T-helper 2 cell treated with Interferon-gamma antibody and Interleukin-4, amounts not matched to agents 100 ng/mL and 5 ng/mL, for 36 hours (primary cell): ENCODE results near the gene PRKAG1. TPM values are rescaled to one million over a fixed set of nuclear protein-coding genes. Genes with fewer than 3 reads are reported as not detected.

Experiments
- intact Hi-C: fragments of 100-400 bp; cut with micrococcal nuclease; formaldehyde crosslinking; loops from one replicate; pipeline ENCODE4 v1.15.1; 2023
- total RNA-seq: library from RNA; stranded (reverse); gene quantifications from 2 replicates; pipeline ENCODE4 v1.2.3, GENCODE V29; 2022

Gene PRKAG1
- total RNA-seq, 1 donor from 2014 or later: 73.8 TPM

DNA sequence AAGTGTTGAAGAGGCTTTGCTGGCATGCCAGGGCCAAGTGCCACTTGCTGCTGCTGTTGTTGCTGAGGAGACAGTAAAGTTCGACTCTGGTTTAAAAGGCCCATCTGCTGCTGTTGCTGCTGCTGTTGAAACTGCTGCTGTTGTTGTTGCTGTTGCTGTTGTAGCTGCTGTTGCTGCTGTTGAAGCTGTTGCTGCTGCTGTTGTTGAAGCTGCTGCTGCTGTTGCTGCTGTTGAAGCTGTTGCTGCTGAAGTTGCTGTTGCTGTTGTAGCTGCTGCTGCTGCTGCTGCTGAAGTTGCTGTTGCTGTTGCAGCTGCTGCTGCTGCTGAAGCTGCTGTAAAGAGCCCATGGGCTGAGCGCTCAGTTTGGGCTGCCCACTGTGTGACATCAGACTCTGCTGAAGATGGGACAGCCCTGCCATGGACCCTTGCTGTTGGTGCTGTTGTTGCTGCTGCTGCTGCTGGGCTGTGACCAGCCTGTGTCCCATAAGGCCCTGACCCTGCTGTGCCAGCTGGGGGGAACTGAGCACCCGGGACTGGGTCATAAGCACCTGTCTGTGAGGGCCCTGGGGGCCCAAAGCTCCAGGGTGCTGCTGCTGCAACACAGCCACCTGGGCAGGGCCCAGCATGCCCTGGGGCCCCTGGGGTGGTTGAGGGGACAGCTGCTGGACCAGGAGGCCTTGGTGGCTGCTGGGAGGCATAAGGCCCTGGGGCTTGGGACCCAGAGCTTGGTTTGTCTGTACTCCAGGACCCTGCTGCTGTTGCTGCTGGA, 14.3 kb upstream of the PRKAG1 start:
- intact Hi-C loops: no loop called here

GRCh38 chr12:49032276-49032675, 13.7 kb upstream of the PRKAG1 start:
- intact Hi-C loops: no loop called here

- intact Hi-C loops: no loop called here
Measured at GRCh38 chr12:49031573-49032161, 13.1 kb upstream of the PRKAG1 start.

DNA sequence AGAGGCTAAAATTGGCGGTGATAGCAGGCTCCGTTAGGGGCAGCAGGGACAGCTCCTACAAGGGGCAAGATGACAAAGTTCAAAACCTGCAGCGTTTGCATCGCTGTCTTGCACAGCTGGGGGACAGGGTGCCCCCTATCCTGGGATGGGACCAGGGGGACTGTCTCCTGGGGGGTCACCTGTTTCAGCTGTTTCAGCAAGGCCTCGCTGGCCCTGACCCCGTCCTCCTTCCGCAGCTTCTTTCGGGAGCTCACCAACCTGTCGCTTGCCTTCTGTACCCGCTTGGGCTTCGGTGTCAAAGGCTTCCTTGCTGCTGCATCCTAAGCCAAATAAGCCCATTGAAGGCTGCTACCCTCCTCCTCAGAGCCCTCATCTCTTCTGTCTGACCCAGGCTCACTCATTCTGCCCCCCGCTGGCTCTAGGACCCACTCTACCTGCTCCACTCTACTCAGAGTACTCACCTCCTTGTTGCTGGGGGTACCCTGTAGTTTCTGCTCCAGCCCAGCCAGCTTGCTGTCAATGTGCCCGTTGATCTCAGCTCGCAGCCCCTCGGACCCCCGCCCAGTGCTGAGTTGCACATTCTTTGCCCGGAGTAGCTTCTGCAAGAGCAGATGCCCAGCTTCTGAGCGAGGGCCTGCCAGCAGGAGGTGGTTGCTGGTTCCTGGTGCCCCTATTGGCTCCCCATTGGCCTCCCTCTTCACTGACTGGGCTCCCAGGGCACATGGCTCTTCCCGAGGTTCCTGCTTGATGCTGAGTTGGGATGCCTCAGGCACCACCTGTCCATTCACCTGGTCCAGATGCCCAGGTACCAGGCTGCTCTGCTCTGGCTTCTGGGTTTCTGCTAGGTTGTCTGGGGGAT, 12.4 kb upstream of the PRKAG1 start:
- intact Hi-C loops: no loop called here

DNA sequence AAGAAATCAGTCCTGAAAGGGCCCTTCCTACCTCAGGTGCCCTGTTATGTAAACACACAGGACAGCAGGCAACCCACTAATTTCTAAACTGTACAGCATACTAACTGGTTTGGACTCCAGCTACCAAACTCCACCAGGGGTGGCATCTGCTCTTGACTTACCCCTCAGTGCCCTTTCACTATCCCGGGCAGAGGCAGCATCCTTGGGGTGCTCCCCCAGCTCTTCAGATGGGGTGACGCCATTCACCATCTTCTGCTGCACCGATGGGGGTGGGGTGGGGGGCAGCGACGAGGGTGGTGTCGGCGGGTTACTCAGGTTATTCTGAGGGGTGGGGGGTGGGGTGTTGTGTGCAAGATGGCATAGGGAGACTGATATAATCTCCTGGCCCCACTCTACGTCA, 11.5 kb upstream of the PRKAG1 start:
- intact Hi-C loops: no loop called here

- intact Hi-C loops: no loop called here
Measured at GRCh38 chr12:49028666-49029275, 10.2 kb upstream of the PRKAG1 start.

GRCh38 chr12:49027846-49028555, 9.4 kb upstream of the PRKAG1 start:
- intact Hi-C loops: no loop called here

GRCh38 chr12:49026678-49027480, 8.3 kb upstream of the PRKAG1 start:
- intact Hi-C loops: no loop called here

- intact Hi-C loops: no loop called here
Measured at GRCh38 chr12:49026101-49026500, 7.5 kb upstream of the PRKAG1 start.

- intact Hi-C loops: no loop called here
Measured at GRCh38 chr12:49025463-49025862, 6.9 kb upstream of the PRKAG1 start.

- intact Hi-C loops: no loop called here
Measured at GRCh38 chr12:49024543-49024942, 6.0 kb upstream of the PRKAG1 start.

DNA sequence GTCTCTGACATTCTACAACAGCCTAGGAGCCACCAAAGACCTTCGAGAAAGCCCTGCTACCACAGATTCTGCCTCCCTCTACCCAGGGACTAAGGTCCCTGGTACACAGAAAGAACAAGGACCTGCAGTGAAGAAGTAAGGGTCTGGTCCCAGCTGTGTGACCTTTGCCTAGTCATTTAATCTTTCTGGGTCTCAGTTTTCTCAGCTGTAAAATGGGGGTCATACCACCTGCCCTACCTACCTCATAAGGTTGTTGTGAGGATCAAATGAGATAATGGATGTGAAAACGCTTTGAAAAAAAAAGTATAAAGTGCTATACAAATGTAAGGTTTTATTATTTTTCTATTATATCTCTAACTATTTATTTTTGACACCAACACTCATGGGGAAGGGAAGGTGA, 5.2 kb upstream of the PRKAG1 start:
- intact Hi-C loops: no loop called here

- intact Hi-C loops: no loop called here
Measured at GRCh38 chr12:49022558-49023178, 4.1 kb upstream of the PRKAG1 start.

GRCh38 chr12:49021292-49021915, 2.8 kb upstream of the PRKAG1 start:
- intact Hi-C loops: no loop called here

GRCh38 chr12:49020441-49020840, 1.9 kb upstream of the PRKAG1 start:
- intact Hi-C loops: no loop called here

DNA sequence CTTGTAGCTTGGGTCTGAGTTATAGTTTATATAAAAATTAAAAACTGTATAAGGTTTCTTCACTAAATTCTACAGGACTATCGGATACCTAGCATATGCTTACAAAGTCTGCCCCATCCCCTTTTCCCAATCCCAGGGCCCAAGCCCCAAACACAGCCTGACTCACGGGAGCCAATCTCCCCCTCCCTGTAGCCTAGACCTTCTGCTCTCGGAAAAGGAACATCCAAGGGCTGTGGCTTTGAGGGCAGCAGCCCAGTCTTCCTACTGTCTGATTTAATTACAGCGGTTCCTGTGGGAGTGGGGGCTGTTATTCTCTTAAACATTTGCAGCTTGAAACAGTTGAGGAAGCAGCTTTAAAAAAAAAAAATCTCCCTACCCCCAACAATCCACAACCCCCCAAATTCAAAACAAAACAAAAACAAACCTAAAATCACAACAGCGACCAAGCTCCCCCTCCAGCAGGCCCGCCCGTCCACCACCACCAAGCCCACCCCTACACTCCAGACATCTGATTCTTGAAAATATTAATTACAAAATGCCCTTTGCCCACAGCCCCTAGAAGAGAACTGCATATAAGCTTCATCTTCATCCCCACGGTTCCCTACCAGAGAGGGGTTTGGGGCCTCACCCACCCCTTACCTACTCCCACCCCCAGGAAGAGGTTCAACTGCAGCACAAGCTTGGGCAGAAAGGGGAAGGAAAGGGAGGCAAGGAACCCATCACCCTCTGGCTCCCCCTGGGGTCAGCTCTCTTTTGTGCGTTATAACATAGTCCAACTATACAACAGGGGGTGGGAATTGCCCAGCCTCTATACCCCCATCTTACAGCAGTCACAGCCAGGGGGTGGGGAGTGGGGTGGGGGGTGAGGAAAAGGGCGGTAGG, 1.1 kb upstream of the PRKAG1 start:
- intact Hi-C loops: loop anchor here (5.0 kb wide), 1 partner anchor 37 kb away; no protein-coding TSS in a partner anchor

GRCh38 chr12:49019120-49019430, 499 bp upstream of the PRKAG1 start:
- intact Hi-C loops: loop anchor here (5.0 kb wide), 1 partner anchor 37 kb away; no protein-coding TSS in a partner anchor

GRCh38 chr12:49017891-49018260, 700 bp downstream of the PRKAG1 start:
- intact Hi-C loops: loop anchor here (1.0 to 5.0 kb wide), 7 partner anchors 20 to 216 kb away; partner anchors contain the start of gene DDX23
